Smooth muscle cell (in vitro differentiated cells): ENCODE data around the gene ABCD3. TPM values are rescaled to one million over a fixed set of nuclear protein-coding genes. Genes with fewer than 3 reads are reported as not detected.

Experiments used
- DNase-seq: peaks from one replicate; lab custom pipeline; 2025; ENCODE audit not compliant: unreplicated experiment; lab: John Stamatoyannopoulos, UW
- H2AFZ ChIP-seq: fragments of 200-600 bp; sonication (generic); 2 replicates; pipeline ENCODE4 v1.6.0; 2016; ENCODE audit warnings: antibody characterized with exemption, low read depth, mild to moderate bottlenecking
- H3F3A ChIP-seq: fragments of 200-600 bp; sonication (generic); 2 replicates; pipeline ENCODE4 v1.6.0; 2017; ENCODE audit warnings: antibody characterized with exemption, low read depth
- H3K27ac ChIP-seq: fragments of 200-600 bp; sonication (generic); 2 replicates; pipeline ENCODE4 v1.5.1; 2016; ENCODE audit warnings: low read depth, mild to moderate bottlenecking
- H3K27me3 ChIP-seq: fragments of 200-600 bp; sonication (generic); 2 replicates; pipeline ENCODE4 v1.6.1; 2016; ENCODE audit warnings: low read depth, mild to moderate bottlenecking
- H3K36me3 ChIP-seq: fragments of 200-600 bp; sonication (generic); 2 replicates; pipeline ENCODE4 v1.5.1; 2016; ENCODE audit warnings: low read depth
- H3K4me1 ChIP-seq: fragments of 200-600 bp; sonication (generic); 2 replicates; pipeline ENCODE4 v1.5.1; 2016; ENCODE audit warnings: low read depth
- H3K4me2 ChIP-seq: fragments of 200-600 bp; sonication (generic); 2 replicates; pipeline ENCODE4 v1.6.0; 2016; ENCODE audit warnings: mild to moderate bottlenecking
- H3K4me3 ChIP-seq: fragments of 200-600 bp; sonication (generic); 2 replicates; pipeline ENCODE4 v1.5.1; 2016; ENCODE audit warnings: mild to moderate bottlenecking
- H3K79me2 ChIP-seq: fragments of 200-600 bp; sonication (generic); 2 replicates; pipeline ENCODE4 v1.6.0; 2016; ENCODE audit warnings: low read depth, mild to moderate bottlenecking
- H3K9ac ChIP-seq: fragments of 200-600 bp; sonication (generic); 2 replicates; pipeline ENCODE4 v1.6.0; 2016; ENCODE audit warnings: low read depth
- H3K9me3 ChIP-seq: fragments of 200-600 bp; sonication (generic); replicated peaks from 2 replicates; pipeline ENCODE4 v1.5.1; 2016; ENCODE audit warnings: low read depth
- H4K20me1 ChIP-seq: fragments of 200-600 bp; sonication (generic); 2 replicates; pipeline ENCODE4 v1.6.0; 2016; ENCODE audit warnings: low read depth
- WGBS: methylation state at CpG from one replicate; pipeline ENCODE4 v1.1.7; 2016; ENCODE audit warnings: low lambda C conversion rate; 5-methylcytosine and 5-hydroxymethylcytosine counted together
- polyA plus RNA-seq: library from polyadenylated mRNA; unstranded; fragments of >200 nt; fragmentation: Nextera tagmentation; extraction: Ambion mirVana; gene quantifications from 2 replicates; pipeline ENCODE4 v1.2.1, GENCODE V29; 2016
- total RNA-seq: library from RNA; depleted of rRNA; stranded (reverse); fragments of >200 nt; gene quantifications from 2 replicates; pipeline ENCODE4 v1.2.3, GENCODE V29; 2014
- TF ChIP-seq, protein P1 (sequence below): fragments of 200-600 bp; sonication (generic); IDR thresholded peaks from 2 replicates; pipeline ENCODE4 v1.5.1; 2017; ENCODE audit warnings: borderline replicate concordance, mild to moderate bottlenecking, antibody characterized with exemption; ENCODE audit not compliant: insufficient read depth, poor library complexity, severe bottlenecking

Gene ABCD3
- total and polyA plus RNA-seq, 2 experiments from 2014 or later = 22.5 to 42.4 TPM

DNA sequence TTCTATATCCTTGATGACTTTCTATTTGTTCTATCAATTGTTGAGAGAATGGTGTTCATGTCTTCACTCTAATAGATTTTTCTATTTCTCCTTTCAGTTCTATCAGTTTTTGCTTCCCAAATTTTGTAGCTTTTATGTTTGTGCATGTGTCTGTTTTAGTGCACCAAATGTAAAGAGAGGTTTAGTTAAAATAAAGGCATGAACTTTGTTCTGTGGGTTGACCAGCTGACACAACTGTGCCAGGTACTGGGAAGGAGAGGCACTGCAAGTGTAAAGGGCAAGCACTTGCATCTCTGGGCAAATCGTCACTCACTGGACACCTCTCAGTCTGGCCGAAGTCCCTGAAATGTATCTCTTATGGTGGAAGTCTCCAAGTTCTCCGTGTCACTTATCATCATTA lies 38.6 kb upstream of the ABCD3 start:
- H3K27me3 ChIP-seq = no peaks in the 10 kb centered on the region
- H3F3A ChIP-seq = no peaks in the 10 kb centered on the region
- H3K9me3 ChIP-seq = no peaks in the 10 kb centered on the region
- H2AFZ ChIP-seq = no peak overlapping the region
- TF ChIP-seq, protein P1, sequence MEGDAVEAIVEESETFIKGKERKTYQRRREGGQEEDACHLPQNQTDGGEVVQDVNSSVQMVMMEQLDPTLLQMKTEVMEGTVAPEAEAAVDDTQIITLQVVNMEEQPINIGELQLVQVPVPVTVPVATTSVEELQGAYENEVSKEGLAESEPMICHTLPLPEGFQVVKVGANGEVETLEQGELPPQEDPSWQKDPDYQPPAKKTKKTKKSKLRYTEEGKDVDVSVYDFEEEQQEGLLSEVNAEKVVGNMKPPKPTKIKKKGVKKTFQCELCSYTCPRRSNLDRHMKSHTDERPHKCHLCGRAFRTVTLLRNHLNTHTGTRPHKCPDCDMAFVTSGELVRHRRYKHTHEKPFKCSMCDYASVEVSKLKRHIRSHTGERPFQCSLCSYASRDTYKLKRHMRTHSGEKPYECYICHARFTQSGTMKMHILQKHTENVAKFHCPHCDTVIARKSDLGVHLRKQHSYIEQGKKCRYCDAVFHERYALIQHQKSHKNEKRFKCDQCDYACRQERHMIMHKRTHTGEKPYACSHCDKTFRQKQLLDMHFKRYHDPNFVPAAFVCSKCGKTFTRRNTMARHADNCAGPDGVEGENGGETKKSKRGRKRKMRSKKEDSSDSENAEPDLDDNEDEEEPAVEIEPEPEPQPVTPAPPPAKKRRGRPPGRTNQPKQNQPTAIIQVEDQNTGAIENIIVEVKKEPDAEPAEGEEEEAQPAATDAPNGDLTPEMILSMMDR = no peak
- H3K27ac ChIP-seq = no peak overlapping the region
- H3K79me2 ChIP-seq = no peaks in the 10 kb centered on the region
- 90% methylated on average over 3 of the region's 3 CpGs for WGBS
- DNase-seq = no peak
- no peaks in the 10 kb centered on the region for H4K20me1 ChIP-seq
- H3K36me3 ChIP-seq = no peaks in the 10 kb centered on the region
- H3K4me3 ChIP-seq = no peak overlapping the region
- H3K4me1 ChIP-seq = no peaks in the 10 kb centered on the region
- H3K4me2 ChIP-seq = no peak overlapping the region
- no peak overlapping the region for H3K9ac ChIP-seq

DNA sequence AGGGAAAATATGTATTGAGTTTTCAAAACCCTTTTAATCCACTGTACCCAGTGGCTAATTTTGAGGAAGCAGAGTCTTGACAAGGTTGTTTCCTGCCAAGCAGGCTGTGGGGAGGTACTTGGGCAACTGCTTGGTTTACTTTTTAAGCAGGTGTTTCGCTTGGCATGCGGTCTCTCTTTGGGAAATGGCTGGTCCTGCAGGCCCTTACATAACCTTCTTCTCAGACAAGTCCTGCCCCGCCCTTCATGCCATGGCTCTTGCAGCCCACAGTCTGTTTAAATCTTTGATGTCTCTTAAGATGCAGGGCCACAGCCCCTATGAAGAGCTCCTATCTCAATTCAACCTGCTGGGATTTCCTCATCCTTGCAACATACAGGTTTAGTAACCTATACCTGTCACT lies 36.0 kb upstream of the ABCD3 start:
- no peaks in the 10 kb centered on the region for H3F3A ChIP-seq
- no peak overlapping the region for H3K27ac ChIP-seq
- no peak for DNase-seq
- no peak overlapping the region for H3K4me2 ChIP-seq
- no peaks in the 10 kb centered on the region for H3K4me1 ChIP-seq
- H2AFZ ChIP-seq = no peak overlapping the region
- 98% methylated on average over 3 of the region's 3 CpGs for WGBS
- no peaks in the 10 kb centered on the region for H3K27me3 ChIP-seq
- no peak overlapping the region for H3K9ac ChIP-seq
- H3K9me3 ChIP-seq = no peaks in the 10 kb centered on the region
- no peaks in the 10 kb centered on the region for H4K20me1 ChIP-seq
- H3K4me3 ChIP-seq = no peak overlapping the region
- H3K36me3 ChIP-seq = no peaks in the 10 kb centered on the region
- TF ChIP-seq, protein P1 = no peak
- H3K79me2 ChIP-seq = no peaks in the 10 kb centered on the region

DNA sequence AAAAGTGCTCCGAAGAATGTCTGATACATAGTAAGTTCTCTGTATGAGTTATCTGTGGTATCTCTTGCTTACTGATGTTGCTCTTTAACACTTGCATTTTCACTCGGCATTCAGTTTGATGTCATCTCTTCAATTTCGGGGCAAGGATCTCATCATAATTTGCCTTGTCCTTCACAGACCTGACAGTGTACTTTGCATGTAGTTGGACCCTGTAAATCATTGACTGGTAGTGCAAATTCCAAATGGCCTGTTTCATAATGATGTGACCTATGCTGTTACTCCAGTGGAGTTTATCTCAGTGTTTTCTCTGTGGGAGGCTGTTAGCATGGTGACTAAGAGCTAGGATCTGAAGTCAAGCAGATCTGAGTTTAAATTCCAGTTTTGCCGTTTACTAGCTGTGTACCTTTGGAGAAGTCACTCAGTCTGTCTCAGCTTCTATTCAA lies 34.2 kb upstream of the ABCD3 start:
- Histone ChIP-seq H3K9me3 (no peaks in the 10 kb centered on the region), H3K4me3 (no peak overlapping the region), H3K9ac (no peak overlapping the region), H3F3A (no peaks in the 10 kb centered on the region), H2AFZ (no peak overlapping the region), H3K4me2 (no peak overlapping the region), H3K27me3 (no peaks in the 10 kb centered on the region), H4K20me1 (no peaks in the 10 kb centered on the region), H3K79me2 (no peaks in the 10 kb centered on the region), H3K36me3 (no peaks in the 10 kb centered on the region), H3K27ac (no peak overlapping the region), H3K4me1 (no peaks in the 10 kb centered on the region)
- 55% methylated on average over 4 of the region's 4 CpGs for WGBS
- TF ChIP-seq, protein P1 = no peak
- no peak for DNase-seq

DNA sequence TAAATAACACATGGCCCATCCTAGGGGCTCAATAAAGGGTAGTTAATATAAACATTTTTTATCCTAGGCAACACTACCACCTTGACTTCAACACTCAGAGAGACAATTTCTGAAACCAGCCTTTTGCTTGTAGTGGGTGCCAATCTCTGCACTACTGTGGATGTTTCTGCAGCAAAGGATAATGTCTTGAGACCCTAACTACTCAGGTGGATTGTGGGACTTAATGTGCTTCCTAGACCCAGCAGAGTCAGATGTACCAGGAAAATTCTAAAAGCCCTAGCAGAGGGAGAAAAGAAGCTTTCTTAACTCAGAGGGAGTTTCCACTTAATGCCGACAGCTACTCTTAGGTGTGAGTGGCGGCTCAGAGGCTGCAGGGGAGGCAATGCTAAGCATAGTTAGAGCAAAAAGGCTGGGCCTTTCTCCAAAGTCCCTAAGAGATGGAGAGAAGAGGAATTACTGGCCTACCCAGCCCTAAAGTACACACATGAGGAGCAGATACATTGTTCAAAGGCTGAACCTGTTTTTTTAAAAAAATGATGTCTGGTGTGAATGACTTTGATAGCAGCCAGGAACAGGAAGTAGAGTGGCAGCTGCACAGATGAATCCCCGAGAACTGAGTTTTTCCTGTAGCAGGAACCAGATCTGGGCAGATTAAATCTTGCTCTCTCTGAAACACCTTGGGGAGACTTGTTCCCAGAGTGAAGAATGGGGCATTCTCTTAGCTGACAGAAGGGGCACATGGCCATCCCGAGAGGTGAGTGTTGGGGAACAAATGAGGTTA lies 33.5 kb upstream of the ABCD3 start:
- Histone ChIP-seq H2AFZ (no peak overlapping the region), H3K4me2 (no peak overlapping the region), H3K27me3 (no peaks in the 10 kb centered on the region), H3K4me3 (no peak overlapping the region), H3F3A (no peaks in the 10 kb centered on the region), H4K20me1 (no peaks in the 10 kb centered on the region), H3K36me3 (no peaks in the 10 kb centered on the region), H3K27ac (no peak overlapping the region), H3K4me1 (no peaks in the 10 kb centered on the region), H3K9me3 (no peaks in the 10 kb centered on the region), H3K9ac (no peak overlapping the region), H3K79me2 (no peaks in the 10 kb centered on the region)
- TF ChIP-seq, protein P1 = no peak
- 79% methylated on average over 4 of the region's 4 CpGs for WGBS
- no peak for DNase-seq
